GM13976 (cell line): ENCODE data around the gene BPIFB3.

Experiments used
- DNase-seq: peaks from one replicate; pipeline ENCODE4 v3.0.0; 2012; ENCODE audit warnings: low spot score
- in situ Hi-C: fragments of 300-500 bp; cut with MboI; formaldehyde crosslinking; loops from one replicate; pipeline ENCODE4 v1.12.0; 2022; ENCODE audit warnings: low sequenced_read_pairs, mixed read lengths, inconsistent platforms; ENCODE audit not compliant: unreplicated experiment
- TF ChIP-seq, protein P1 (sequence below): IDR thresholded peaks from 2 replicates; pipeline ENCODE4 v1.5.1; 2012; ENCODE audit warnings: borderline replicate concordance, mild to moderate bottlenecking; ENCODE audit not compliant: insufficient read depth; ENCODE audit errors: extremely low read depth, missing control alignments, control extremely low read depth

BPIFB3 gene

DNA sequence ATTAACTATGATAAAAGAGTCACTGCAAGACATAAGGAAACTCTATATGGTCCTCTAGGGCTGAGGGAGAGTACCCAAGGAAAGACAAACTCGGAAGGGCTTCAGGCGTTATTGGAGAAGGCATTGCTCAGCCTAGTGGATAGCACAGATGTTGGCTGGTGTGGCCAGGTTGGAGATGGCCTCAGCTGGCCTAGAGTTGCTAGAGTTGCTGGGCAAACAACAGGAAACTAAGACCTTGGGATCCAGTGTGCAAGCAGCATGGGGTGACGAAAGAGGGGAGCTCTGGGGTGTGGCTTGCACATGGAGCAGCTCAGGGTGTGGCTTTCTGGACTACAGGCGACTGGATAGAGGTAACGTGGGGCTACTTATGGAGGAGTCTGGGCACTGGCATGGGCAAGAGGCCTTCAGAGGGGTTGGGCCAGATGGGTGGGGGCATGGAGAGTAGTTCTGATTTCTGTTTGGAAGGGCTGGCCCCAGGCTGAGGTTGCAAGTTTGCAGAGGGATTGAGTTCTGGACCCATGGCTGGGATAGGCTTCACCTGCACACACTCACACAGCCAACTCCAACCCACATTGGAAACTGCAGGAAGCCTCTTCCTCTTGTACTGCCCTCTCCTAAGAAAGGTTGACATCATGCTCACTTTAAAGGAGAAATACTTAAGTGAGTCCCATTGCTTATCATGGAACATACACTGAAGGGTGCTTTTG is 27.5 kb upstream of the BPIFB3 start:
- in situ Hi-C loops, result no loop called here
- DNase-seq, result no peak
- TF ChIP-seq, protein P1, sequence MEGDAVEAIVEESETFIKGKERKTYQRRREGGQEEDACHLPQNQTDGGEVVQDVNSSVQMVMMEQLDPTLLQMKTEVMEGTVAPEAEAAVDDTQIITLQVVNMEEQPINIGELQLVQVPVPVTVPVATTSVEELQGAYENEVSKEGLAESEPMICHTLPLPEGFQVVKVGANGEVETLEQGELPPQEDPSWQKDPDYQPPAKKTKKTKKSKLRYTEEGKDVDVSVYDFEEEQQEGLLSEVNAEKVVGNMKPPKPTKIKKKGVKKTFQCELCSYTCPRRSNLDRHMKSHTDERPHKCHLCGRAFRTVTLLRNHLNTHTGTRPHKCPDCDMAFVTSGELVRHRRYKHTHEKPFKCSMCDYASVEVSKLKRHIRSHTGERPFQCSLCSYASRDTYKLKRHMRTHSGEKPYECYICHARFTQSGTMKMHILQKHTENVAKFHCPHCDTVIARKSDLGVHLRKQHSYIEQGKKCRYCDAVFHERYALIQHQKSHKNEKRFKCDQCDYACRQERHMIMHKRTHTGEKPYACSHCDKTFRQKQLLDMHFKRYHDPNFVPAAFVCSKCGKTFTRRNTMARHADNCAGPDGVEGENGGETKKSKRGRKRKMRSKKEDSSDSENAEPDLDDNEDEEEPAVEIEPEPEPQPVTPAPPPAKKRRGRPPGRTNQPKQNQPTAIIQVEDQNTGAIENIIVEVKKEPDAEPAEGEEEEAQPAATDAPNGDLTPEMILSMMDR, result no peak

DNA sequence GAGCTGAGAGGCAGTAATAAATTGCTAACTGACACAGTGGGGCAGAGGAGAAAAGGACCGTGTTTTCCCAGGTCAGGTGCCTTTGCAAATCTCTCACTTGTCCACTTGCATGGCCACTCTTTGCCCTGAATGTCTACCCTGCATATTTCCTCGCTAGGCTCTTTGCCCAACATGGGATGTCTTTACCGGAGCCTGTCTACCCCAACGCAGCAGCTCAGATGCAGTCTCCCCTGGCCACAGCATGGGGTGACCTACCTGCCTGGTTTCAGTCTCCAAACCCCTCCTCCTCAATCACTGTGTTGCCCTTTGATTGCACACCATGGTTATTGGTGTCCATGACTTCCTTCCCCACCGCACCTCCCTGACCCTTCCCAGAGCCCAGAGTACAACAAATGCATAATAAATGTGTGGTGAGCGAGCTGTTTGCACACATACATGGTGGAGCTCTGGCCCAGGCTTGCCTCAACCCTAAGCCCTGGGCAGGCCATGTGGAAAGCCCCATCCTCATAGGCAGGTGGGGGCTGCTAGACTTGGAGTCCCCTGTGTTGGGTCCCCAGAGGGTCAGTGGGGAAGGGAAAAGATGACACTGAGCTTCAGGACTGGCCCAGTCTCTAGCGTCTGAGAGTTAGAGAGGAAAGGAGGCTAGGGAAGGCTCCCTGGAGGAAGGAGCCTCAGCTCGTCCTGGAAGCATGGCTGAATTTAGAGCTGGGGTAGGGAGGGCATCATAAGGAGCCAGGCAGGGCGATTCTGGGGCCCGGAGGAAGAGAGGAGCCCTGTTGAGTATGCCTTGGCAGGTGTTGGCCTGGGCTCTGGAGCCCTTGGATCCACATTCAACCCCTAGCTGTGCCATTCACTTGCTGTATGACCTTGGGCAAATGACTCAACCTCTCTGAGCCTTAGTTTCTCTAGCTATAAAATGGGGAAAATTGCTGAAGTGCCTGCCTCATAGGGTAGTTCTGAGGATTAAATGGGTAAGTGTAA is 26.6 kb upstream of the BPIFB3 start:
- DNase-seq, result no peak
- in situ Hi-C loops, result no loop called here
- TF ChIP-seq, protein P1, result no peak

DNA sequence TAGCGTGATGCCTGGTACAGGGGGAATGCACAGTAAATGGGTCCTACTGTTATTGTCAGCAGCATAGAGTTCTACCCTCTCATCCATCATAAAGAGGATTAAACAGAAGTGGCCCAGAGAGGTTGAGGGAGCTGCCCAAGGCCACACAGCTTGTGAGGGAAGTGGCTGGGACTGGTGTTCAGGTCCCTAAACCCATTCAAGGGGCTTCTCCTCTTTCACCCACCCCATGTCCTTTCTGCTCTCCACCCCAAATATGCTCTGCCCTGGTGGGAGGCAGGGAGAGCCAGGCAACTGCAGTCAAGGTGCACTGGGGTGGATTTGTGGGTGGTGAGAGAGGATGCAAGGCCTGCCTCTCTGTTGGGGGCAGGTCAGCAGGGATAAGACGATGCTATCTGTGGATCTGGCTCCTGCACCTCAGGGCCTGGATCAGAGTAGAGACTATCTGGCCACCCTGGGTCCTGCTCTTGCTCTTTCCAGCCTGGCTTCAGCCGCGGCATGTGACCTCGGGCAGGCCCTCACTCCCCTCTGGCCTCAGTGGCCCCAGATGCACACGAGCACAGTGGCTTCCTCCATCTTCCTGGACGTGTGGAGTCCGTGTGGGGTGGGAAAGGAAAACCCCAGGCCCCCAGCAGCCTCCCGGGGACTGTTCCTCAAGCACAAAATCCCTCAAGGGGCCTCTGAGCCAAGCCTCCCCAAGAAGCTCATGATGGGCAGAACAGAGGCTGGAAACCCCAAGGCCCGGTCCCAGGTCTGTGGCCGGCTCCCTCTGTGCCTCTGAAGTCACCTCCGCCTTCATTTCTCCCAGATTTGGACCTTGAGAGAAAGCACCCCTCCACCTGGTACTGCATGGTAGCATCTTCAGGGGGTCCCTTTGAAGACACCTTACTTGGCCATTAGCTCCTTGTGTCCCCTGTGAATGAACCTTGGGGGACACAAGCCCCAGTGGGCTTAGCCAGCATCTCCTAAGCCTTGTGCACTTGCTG is 25.6 kb upstream of the BPIFB3 start:
- in situ Hi-C loops, result no loop called here
- DNase-seq, result no peak
- TF ChIP-seq, protein P1, result no peak

DNA sequence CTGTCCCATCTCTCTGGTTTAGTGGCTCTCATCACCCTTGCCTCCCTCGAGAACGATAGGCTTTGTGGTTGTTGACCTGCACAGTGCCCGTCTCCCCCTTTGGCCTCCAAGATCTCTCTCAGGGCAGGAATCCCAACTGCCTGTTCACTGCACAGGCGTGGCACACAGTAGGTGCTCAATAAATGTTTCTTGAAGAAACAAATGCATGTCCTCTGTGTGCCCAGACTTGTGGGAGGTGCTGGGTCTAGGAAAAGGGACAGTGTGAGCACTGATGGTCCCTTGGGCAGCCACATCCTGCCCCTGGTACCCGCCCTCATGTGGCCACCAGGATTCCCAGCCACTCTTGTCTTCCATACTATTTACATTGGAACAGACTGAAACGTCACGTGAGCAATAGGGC is 24.8 kb upstream of the BPIFB3 start:
- DNase-seq, result no peak
- in situ Hi-C loops, result no loop called here
- TF ChIP-seq, protein P1, result no peak

DNA sequence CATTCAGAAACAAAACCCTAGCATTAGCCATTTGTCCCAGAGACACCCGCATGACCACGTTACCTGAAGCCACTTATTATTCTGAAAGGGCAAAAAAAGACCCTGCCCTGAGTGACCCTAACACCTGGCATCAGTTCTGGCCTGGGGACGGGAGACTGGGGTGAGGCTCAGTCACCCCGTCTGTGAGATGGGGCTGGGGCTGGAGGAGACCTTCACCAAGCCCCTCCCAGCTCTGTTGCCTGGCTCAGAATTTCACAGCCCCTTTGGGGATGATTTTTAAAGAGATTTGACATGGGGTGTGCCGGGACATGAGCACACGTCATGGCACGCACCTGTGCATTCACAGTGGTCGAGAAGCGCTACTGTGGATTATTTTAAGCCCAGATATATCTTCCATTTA is 23.6 kb upstream of the BPIFB3 start:
- DNase-seq, result no peak
- TF ChIP-seq, protein P1, result no peak
- in situ Hi-C loops, result no loop called here

DNA sequence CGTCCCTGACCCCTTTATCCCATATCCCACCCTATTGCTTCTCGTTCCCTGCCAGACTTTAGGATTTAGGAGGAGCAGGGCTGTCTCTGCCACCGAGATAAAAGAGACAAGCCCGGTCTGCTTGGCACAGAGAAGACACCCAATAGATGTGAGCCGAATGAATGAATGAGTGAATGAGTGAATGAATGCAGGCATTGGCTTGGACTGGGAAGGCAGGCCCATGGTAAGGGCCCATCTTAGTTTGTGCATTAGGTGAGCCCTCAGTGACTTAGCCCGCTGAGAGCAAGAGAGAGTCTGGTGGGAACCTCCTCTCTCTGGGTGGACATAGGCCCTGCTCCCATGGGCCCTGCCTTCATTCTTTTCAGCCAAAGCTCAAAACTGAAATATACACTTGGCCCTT is 23.1 kb upstream of the BPIFB3 start:
- no peak for DNase-seq
- in situ Hi-C loops, result no loop called here
- TF ChIP-seq, protein P1, result no peak
